HG03469 (cell line): ENCODE data around the gene HUNK.

ENCODE experiments used
- ATAC-seq: cut with Tn5 transposase; IDR thresholded peaks from one replicate; pipeline ENCODE4 v1.9.1; 2021; ENCODE audit warnings: mild to moderate bottlenecking, moderate library complexity, moderate number of reproducible peaks; ENCODE audit not compliant: unreplicated experiment

The HUNK gene

DNA sequence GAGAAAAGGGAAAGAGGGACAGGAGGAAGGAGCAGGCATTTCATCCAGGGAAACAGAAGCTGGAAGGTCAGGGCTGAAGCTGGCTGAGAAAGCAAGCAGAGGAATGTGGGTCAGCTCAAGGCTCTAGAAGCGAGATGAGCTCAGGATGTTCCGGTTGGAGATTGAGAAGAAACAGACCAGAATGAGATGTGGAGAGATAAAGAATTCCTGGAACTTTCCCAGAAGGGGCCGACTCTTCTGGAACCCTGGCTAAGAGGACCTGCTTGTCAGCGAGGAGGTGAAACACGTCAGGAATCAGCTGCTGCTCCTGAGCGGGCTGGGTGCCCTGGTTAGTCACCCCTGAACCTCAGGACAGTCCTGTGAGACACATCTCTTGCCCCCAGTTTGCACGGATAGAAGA is 75.9 kb downstream of the HUNK start:
- no peak for ATAC-seq

DNA sequence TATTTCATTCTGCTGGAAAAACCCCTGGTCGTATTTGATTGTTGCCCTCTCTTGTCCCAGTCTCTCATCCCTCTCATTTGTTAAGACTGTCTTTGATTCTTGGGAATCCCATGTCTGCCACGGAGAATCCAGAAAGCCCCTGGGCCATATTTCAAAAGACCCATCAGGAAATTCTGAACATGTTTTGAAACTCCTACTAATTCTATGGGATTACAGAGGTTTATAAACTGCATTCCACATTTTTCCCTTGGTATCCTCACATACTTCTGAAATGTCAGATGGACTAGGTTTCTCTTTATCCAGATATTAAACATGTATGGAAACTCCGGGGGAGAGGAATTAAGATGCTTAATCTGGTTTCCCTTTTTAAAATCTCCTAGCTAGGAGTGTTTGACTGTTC is 80.0 kb downstream of the HUNK start:
- no peak for ATAC-seq

DNA sequence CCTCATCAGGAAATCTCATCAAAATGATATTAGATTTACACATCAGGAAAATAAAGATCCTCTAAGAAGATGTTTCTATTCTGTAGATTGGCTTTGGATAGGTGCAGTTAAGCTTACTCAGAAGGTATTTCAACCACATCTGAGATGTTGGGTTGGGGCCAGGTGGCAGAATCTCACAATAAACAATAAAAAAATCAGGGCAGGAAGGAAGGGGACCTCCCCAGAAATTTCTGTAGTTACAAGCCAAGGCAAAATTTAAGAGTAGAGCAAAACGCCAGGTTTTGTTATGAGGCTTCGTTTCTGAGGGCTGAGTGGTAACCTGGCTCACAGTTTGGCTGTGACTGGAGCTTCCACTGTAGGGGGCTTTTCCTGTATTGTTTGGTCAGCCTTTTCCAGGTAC is 84.8 kb downstream of the HUNK start:
- no peak for ATAC-seq

DNA sequence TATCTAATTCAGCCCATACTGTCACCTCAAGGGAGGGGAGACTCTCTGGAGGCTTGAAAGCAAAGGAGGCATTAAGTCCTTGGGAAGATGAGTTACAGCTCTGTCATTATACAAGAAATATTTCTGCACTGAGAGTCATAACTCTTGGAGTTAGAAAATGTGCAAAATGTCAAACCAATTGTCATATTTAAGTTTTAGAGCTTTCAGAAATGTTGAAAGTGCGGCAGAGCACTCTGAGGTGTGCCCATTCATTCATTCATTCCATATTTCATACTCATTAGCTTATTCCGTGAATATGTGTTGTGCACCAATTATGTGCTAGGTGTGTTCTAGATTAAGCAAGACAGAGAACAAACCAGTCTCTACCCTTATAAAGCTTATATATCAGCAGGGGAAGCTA is 87.1 kb downstream of the HUNK start:
- ATAC-seq: no peak

DNA sequence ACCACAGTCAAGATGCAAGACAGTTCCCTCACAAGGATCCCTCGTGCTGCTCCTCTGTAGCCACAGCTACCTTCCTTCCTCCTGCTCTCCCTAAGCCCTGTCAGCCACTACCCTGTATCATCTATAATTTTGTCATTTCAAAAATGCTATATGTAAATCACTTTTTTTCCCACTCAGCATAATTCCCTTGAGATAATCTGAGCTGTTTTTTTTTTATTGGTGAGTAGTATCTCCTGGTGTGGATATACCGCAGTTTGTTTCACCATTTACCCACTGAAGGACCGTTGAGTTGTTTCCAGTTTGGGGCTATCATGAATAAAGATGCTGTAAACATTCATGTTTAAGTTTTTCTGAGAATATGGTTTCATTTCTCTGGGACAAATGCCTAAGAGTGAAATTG is 88.2 kb downstream of the HUNK start:
- no peak for ATAC-seq

DNA sequence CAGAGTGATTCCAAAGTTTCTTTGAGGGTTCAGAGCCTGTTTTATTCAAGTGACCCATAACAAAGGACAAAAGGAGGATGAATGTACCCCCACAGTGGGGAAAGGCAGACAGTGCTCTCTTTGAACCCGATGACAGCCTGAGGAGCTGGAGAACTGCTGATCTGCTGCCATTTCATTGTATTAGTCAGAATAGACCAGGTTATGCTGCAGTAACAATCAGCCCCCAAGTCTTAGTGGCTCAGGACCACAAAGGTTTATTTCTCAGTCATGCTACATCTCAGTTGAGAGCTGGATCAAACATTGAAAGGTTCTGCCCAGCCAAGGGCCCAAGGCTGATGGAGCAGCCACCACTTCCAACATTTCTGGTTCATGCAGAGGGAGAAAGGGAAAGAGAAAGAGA is 88.9 kb downstream of the HUNK start:
- no peak for ATAC-seq

DNA sequence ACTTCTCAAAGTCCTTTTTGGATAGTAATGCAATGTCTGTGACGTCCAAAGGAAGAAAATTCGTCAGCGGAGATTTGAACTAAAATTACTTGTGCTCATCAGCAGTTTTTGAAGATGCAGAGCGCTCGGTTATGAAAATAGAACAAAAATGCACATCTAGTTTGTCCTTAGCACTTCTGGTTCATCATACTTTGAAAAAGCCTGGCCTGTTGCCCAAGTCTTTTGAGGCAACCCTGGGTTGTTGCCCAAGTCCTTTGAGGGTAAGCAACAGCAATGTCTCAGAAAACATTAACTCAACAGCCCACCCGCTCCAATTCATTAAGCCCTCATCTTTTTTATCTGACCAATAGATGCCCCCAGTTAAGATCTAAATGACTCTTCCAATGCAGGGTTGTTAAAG is 91.9 kb downstream of the HUNK start:
- no peak for ATAC-seq

DNA sequence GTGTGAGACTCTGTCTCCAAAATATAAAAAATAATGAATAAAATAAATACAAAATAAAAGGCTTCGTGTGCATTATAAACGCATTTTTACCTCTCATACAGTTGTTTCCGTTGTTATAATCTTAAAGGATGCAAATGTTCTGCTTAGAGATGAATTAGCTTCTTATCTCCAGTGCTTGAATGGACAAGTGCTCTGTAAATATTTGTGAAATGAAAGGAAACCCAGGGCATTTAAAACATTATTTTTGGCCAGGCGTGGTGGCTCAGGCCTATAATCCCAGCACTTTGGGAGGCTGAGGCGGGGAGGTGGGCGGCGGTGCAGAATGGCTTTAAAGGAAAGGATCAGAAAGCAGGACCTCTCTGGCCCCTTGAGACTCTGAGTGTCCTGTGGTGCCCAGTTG is 94.5 kb downstream of the HUNK start:
- no peak for ATAC-seq

DNA sequence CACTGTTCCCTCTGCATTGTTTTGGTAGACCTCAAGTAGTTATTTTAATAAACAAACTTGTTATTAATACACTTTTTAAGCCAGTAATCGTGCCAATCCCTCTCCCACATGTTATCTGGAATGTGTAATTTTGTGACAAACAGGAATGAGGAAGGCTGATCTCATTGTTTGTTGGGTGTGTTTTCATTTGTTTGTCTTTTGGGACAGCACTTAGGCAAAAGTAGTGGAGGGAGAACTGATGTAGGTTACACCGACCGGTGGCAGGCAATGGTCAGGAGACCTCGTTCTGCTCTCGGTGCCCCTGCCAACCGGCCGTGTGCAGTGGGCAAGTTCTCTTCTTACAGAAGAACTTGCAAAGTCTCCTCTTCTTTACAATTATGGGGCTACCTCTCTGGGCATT is 99.8 kb downstream of the HUNK start:
- ATAC-seq: no peak

DNA sequence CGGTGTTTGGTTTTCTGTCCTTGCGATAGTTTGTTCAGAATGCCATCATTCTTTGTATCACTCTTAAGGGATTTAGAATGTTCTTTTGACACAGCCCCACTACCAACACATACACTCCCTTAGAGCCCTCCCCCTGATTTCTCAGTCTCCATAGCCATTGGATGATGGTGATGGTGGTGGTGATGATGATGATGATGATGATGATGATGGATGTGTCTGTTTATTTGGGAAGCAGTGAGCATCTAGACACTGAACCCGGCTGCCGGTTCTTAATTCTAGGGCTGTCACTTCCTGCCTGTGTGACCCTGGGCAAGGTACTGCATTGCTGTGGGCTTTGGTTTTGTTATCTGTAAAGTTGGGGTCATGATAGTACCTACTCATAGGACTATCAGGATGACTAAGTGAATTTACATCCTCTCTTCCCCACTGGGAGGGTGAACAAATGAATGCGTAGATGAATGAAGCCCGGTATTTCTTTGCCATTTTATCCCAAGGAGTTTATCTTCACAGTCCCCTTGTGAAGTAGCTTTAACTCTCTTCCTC is 100.7 kb downstream of the HUNK start:
- ATAC-seq: no peak

DNA sequence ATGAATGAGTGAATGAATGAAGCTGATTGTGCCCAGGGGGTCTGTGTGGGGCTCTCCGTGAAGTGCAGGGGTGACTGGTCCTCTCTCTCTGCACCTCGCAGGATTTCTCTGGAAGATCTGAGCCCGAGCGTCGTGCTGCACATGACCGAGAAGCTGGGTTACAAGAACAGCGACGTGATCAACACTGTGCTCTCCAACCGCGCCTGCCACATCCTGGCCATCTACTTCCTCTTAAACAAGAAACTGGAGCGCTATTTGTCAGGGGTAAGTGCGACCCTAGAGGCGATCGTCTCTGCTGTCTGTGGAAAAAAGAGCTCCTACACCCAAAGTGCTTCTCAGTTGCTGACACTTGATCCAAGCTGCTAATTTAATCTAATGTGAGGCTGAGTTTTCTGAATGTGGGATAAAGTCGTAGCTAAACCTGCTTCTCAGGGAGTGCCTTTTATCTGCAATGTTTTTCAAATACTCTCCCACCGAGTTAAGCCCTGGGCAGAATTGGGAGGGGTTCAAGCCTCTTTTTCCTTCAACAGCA is 101.7 kb downstream of the HUNK start:
- no peak for ATAC-seq

DNA sequence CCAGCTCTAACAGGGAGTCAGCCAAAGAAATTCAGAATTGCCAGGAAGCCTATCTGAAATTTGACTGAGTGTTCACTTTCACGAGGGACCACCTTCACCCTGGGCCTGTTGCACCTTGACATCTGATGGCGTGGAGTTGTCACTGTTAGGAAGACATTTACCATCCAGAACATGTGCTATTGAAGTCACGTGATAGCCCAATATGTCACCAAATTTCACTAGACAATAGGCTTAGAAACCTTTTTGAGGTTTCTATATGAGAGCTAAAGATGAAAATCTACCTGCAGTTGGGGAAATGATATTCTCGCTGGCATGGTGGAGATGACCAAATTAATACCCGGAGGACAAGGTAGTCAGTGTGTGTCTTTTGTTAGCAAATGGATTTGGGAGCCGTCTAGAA is 102.7 kb downstream of the HUNK start:
- ATAC-seq: no peak

DNA sequence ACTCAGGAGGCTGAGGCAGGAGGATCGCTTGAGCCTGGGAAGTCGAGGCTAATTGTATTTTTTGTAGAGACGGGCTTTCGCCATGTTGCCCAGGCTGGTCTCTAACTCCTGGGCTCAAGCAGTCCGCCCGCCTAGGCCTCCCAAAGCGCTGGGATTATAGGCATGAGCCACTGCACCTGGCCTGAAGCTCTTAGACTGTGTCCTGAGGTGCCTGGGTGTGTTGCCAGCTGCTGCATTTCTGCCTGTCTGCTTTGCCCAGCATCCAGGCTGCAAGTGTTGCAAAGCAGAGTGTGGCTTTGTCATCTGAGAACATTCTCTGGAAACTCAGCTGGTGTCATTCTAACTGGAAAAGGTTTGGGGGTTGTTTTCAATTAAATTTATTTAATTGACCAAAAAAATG is 105.0 kb downstream of the HUNK start:
- no peak for ATAC-seq

DNA sequence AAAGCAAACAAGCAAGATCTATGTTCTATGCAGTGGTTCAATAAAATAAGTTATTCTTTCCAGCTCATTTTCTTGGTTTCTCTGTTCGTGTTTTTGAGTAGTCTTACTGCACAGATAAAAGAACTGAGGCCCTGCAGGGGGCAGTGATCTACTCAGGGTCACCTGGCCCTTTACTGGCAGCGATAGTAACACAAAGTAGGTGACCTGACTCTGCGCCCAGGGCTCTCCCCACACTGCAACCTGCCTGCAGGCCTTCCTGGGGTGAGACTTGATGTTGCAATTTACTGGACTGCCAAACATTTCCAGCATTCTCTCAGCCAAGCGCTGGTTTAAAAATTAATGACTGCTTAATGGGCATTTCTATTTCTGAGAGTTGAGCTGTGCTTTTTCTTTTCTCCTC is 110.3 kb downstream of the HUNK start:
- ATAC-seq: no peak

DNA sequence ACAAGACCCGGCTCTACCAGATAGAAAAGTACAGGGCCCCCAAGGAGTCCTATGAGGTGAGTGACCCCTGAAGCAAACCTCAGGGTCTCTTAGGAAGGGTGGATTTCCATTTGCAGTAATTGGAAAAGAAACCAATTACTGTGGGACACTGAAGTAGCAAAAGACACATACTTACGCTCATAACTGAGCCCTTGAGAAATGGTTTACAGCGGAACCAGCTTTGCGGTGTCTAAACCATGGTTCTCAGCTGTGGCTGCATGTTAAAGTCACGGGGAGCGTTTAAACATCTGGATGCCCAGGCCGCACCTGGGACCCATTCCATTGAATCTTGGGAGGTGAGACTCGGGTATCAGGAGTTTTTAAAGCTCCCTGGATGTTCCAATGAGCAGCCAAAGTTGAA is 110.7 kb downstream of the HUNK start:
- ATAC-seq: no peak

DNA sequence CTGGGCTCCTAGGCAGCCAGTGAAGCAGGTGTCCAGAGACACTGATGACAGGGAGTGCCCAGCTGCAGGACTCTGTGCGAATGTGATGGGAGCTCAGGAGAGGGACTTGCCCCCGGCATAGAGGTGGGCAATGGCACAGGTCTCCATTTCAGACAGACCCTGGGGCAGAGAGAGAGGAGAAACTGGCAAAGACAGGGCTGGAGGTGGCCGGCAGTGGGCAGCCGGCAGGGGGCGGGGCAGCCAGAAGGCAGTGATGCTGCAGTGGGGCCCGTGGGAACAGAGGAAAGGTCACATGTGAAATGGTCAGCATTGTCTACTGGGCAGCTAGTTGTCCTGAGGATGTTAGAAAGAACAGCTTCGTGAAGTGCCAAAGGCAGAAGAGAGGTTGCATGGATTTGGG is 112.6 kb downstream of the HUNK start:
- ATAC-seq: no peak

DNA sequence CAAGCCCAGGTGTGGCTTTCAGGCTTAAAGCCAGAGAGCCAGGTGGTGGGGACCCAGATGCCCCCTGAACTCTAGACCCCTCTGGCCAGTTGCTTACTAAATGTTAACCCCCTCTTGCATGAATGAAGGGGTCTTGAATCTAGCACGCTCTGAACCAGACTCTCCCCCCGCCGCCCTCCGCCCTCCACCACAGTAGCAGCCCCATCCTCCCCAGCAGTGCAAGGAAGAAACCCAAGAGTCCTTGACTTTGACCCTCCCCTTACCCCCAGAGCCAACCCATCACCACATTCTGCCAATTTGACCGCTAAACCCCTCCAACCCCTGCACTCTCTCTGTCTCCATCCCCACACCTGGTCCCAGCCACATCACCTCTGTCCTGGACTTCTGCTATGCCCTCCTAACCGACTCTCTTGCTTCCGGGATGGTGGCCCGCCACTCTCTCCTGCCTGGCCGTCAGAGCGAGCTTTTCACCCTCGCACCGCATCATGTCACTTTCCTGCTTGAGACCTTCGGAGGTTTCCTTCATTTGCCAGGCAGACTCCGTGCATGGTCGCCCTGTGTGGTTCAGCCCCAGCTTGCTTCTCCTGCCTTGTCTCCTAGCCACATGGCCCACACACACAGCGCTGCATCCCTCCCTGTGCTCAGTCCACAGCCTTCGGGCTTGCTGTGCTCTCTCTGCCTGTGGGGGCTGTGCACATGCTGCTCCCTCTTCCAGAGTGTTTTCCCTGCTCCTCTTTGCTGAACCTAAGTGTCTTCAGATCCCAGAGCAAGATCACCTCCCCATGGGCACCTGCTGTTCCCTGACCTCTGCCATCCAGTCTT is 113.4 kb downstream of the HUNK start:
- ATAC-seq: no peak

DNA sequence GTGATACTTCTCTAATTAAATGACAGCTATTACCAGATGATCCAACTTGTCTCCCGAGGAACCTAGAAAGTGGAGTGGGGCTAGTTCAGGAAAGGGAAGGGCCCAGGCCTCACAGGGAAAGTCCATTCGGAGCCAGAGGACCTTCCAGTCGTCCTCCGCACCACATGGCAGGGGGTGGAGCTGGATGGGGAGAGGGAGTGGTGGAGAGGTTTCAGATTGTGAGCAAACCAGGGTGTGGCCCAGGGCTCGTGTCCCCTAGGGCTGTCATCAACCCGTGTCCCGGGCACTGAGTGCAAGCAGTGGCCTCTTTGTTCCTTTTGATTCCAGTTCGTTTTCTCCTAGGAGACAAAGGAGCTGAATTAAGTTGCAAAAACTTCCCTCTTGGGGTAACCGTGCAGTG is 114.9 kb downstream of the HUNK start:
- ATAC-seq: no peak

DNA sequence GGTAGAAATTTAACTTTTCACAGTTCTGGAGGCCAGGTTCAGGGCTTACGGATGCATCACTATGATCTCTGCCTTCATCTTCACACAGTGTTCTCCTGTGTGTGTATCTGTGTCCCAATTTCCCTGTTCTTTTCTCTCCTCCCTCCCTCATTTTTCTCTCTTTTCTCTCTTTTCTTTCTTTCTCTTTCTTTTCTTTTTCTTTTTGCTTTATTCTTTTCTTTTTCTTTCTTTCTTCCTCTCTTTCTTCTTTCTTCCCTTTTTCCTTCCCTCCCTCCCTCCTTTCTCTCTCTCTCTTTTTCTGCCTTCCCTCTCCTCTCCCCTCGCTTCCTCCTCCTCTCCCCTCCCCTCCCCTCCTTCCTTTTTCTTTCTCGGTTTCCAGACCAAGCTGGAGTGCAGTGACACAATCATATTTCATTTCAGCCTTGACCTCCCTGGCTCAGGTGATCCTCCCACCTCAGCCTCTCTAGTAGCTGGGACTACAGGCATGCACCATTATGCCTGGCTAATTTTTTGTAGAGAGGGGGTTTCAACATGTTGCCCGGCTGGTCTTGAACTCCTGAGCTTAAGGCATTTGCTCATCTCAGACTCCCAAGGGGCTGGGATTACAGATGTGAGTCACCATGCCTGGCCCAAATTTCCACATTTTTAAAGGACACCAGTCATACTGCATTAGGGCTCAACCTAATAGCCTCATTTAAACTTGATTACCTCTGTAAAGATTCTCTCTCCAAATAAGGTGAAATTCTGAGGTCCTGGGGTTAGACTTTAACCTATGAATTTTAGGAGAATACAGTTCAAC is 115.9 kb downstream of the HUNK start:
- no peak for ATAC-seq

DNA sequence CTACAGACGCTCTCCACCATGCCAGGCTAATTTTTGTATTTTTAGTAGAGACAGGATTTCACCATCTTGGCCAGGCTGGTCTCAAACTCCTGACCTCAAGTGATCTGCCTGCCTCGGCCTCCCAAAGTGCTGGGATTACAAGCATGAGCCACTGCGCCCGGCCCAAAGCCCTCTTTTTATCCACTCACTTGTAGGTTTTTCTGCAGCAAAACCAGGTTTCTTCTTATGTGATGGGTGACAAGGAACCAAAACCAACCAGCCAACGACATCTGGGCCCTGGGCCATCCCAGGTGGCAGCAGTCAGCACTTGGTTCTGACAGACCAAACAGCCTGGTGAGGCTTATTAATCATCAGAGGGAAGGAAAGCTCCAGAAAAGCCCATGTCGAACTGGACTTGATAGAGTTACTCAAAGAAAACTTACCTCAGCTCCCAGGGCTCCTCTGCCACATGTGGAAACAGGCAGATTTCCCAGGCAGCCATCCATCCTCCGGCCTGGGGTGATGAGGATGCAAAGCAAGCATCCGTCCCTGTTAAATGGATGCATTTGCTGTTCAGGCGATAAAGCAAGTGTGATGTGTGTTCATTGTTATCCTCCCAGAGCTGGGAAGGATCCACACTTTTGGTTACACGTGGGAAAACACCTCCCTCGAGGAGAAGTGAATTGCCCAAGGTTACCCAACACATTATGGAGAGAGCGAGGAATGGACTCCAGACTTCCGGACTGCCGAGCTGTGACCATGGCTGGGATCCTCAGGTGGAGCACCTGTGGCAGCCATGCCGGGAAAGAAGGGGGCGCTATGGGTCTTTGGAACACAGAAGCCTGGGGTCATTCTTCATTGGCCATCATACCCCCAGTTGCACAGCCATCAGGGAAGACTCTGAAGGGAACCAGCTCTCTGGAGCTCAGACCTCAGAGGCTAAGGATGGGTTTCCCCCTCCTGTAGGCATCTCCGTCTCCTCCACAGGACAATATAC is 118.8 kb downstream of the HUNK start:
- no peak for ATAC-seq

DNA sequence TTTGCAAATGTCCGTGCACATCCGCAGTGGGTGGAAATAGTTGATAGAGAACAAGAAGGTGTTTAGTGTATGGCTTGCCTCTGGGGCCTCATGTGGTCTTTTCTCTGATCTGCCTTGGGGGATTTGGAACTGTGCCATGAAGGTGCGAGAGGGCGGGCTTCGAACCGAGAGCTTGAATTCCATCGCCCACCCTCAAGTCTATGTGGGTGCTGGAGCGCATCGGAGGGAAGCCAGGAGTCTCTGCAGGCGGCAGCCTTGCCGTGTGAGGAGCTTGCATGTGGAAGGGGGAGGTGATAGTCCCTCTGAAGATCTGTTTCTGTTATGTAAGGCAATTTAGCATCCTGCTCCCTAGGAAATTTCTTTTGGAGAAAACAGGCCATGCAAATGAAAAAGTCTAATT is 119.6 kb downstream of the HUNK start:
- ATAC-seq: no peak
